Left lung (tissue), 10 donors: ENCODE results near the gene COLGALT1. TPM values are rescaled to one million over a fixed set of nuclear protein-coding genes. Genes with fewer than 3 reads are reported as not detected.

Experiments used
- ATAC-seq: fragments of 200-7000 bp; cut with Tn5 transposase; one replicate; pipeline ENCODE4 v1.9.1; 2020; ENCODE audit warnings: moderate library complexity
- DNase-seq, 4 donors: peaks; one replicate each; pipeline ENCODE4 v3.0.0-alpha.2; 2013 to 2020
- H3K27ac ChIP-seq, 2 donors: fragments of 200-600 bp; sonication (generic) in 1 of 2; one replicate each; pipeline versions ENCODE4 v1.5.0 to v1.8.0; 2020 to 2021
- H3K27me3 ChIP-seq, 2 donors: fragments of 200-600 bp; sonication (generic) in 1 of 2; one replicate each; pipeline versions ENCODE4 v1.5.0 to v1.8.0; 2020 to 2021
- H3K36me3 ChIP-seq, 2 donors: fragments of 200-600 bp; sonication (generic) in 1 of 2; one replicate each; pipeline versions ENCODE4 v1.5.0 to v1.8.0; 2020 to 2021
- H3K4me1 ChIP-seq, 2 donors: fragments of 200-600 bp; one replicate each; pipeline ENCODE4 v1.8.0; 2021
- H3K4me3 ChIP-seq, 2 donors: fragments of 200-600 bp; sonication (generic) in 1 of 2; one replicate each; pipeline versions ENCODE4 v1.5.0 to v1.8.0; 2020 to 2021; ENCODE audit warnings: mild to moderate bottlenecking in 1 of 2
- H3K9me3 ChIP-seq, 2 donors: fragments of 200-600 bp; sonication (generic) in 1 of 2; one replicate each; pipeline versions ENCODE4 v1.5.0 to v1.8.0; 2020 to 2021
- CTCF ChIP-seq, 2 donors: fragments of 200-600 bp; sonication (generic) in 1 of 2; IDR thresholded peaks; one replicate each; pipeline versions ENCODE4 v1.5.0 to v1.8.0; 2021; ENCODE audit warnings: antibody characterized with exemption in 2 of 2
- intact Hi-C, 2 donors: fragments of 100-400 bp; cut with DNase I; formaldehyde crosslinking; loops; one replicate each; pipeline versions ENCODE4 v1.11.2 to v1.14.2; 2022
- polyA plus RNA-seq, 6 donors: library from polyadenylated mRNA; unstranded; fragments of 120-200 nt; gene quantifications; one replicate each; pipeline ENCODE4 v1.2.1, GENCODE V29; 2013; ENCODE audit not compliant: insufficient read length in 6 of 6
- total RNA-seq, 2 donors: library from RNA; stranded (reverse); fragmentation: NEBNext Ultra II Directional; extraction: Animal tissue kit (Norgen Biotek cat#: 25700); gene quantifications; one replicate each; pipeline ENCODE4 v1.2.1, GENCODE V29; 2021
- donor health status: DM: no; HTN: yes; CAD: no.
- donor health status: DM: no; HTN: no; CAD: no.

COLGALT1 gene
- total and polyA plus RNA-seq, 8 donors = 57.0 to 170 (median 65.1) TPM

- DNase-seq = no peak
- no peak for TF ChIP-seq CTCF (IDR thresholded peaks at IDR 0.05)
- no peaks in the 10 kb centered on the region for H3K36me3 ChIP-seq
- H3K9me3 ChIP-seq = peaks cover 0 to 2% of the 10 kb centered on the region in 2 donors
- peaks cover 0 to 43% of the 10 kb centered on the region in 2 donors for H3K27me3 ChIP-seq
- H3K4me3 ChIP-seq = no peak overlapping the region
- no peak overlapping the region for H3K27ac ChIP-seq
- ATAC-seq = no peak
- intact Hi-C loops = no loop called here
- peaks cover 4 to 23% of the 10 kb centered on the region in 2 donors for H3K4me1 ChIP-seq
Measured at GRCh38 chr19:17526922-17527321, 28.5 kb upstream of the COLGALT1 start.

DNA sequence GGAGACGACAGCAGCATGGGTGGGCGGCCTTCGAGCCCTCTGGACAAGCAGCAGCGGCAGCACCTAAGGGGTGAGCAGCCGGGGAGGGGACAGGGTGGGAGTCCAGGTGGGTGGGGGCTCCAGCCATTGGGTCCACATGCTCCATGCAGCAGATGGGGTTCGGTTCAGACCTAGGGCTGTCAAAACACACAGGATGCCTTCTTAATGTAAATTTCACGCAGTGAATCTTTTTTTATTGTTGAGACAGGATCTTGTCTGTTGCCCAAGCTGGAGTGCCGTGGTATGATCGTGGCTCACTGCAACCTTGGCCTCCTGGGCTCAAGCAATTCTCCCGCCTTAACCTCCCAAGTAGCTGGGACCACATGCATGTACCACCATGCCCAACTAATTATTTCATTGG lies 28.1 kb upstream of the COLGALT1 start:
- H3K27me3 ChIP-seq = peaks cover 0 to 47% of the 10 kb centered on the region in 2 donors
- no peak overlapping the region for H3K27ac ChIP-seq
- intact Hi-C loops = no loop called here
- H3K36me3 ChIP-seq = no peaks in the 10 kb centered on the region
- no peak for TF ChIP-seq CTCF (IDR thresholded peaks at IDR 0.05)
- peaks cover 0 to 2% of the 10 kb centered on the region in 2 donors for H3K9me3 ChIP-seq
- no peak overlapping the region for H3K4me3 ChIP-seq
- H3K4me1 ChIP-seq = peaks cover 4 to 20% of the 10 kb centered on the region in 2 donors
- ATAC-seq (no peak), DNase-seq (no peak)

- no peak for TF ChIP-seq CTCF (IDR thresholded peaks at IDR 0.05)
- Histone ChIP-seq H3K27ac (no peak overlapping the region), H3K9me3 (peaks cover 0 to 2% of the 10 kb centered on the region in 2 donors), H3K36me3 (no peaks in the 10 kb centered on the region), H3K4me1 (peaks cover 0 to 7% of the 10 kb centered on the region in 2 donors), H3K27me3 (peaks cover 0 to 49% of the 10 kb centered on the region in 2 donors), H3K4me3 (no peak overlapping the region)
- DNase-seq (no peak), ATAC-seq (no peak)
- intact Hi-C loops = no loop called here
Measured at GRCh38 chr19:17528610-17529009, 26.8 kb upstream of the COLGALT1 start.

- H3K4me3 ChIP-seq = no peak overlapping the region
- no peaks in the 10 kb centered on the region for H3K4me1 ChIP-seq
- no peak for TF ChIP-seq CTCF (IDR thresholded peaks at IDR 0.05)
- peaks cover 0 to 2% of the 10 kb centered on the region in 2 donors for H3K9me3 ChIP-seq
- no peak overlapping the region for H3K27ac ChIP-seq
- H3K36me3 ChIP-seq = no peaks in the 10 kb centered on the region
- ATAC-seq (no peak), DNase-seq (no peak)
- intact Hi-C loops = no loop called here
- H3K27me3 ChIP-seq = peaks cover 0 to 49% of the 10 kb centered on the region in 2 donors
Measured at GRCh38 chr19:17529239-17530158, 25.9 kb upstream of the COLGALT1 start.

DNA sequence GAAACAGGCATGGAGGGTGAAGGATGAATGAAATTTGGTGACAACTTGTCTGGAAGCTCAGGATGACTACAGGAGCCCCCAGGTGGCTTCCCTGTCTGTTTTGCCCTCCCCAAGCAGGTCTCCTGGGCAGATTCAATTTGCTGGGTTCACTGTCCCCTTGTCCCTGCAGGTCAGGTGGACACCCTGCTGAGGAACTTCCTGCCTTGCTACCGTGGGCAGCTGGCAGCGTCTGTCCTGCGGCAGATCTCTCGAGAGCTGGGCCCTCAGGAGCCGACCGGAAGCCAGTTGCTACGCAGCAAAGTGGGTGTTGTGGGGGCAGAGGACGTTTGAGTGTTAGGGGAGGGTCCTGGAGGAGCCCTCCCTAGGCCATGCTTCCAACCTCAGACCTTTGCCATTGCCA lies 24.9 kb upstream of the COLGALT1 start:
- no peak for TF ChIP-seq CTCF (IDR thresholded peaks at IDR 0.05)
- intact Hi-C loops = no loop called here
- H3K4me3 ChIP-seq = no peak overlapping the region
- H3K27ac ChIP-seq = no peak overlapping the region
- no peaks in the 10 kb centered on the region for H3K36me3 ChIP-seq
- peaks cover 0 to 2% of the 10 kb centered on the region in 2 donors for H3K9me3 ChIP-seq
- no peak for ATAC-seq
- peaks cover 0 to 49% of the 10 kb centered on the region in 2 donors for H3K27me3 ChIP-seq
- DNase-seq = no peak
- no peaks in the 10 kb centered on the region for H3K4me1 ChIP-seq
